AG04449 (cell line): ENCODE measurements around the gene MUCL1.
A peak's percentile ranks its signal among the peaks of the same experiment; 100 is the strongest.

Experiments
- CTCF ChIA-PET: fragments of 350-600 bp; formaldehyde crosslinking; extraction: SDS; loops from one replicate; lab custom pipeline; 2021; ENCODE audit warnings: antibody characterized with exemption; lab: Yijun Ruan, JAX
- POLR2A ChIA-PET: fragments of 400-600, 350-600 bp; formaldehyde crosslinking; extraction: SDS; loops from one replicate; lab custom pipeline; 2020; ENCODE audit warnings: antibody characterized with exemption, inconsistent platforms; lab: Yijun Ruan, JAX
- DNase-seq: peaks from one replicate; pipeline ENCODE4 v3.0.0-alpha.2; 2010; ENCODE audit warnings: low read depth, low spot score
- H3K4me3 ChIP-seq: 2 replicates; pipeline ENCODE4 v1.5.1; 2011; ENCODE audit warnings: low read depth, mild to moderate bottlenecking, control low read depth, low read length
- CTCF ChIP-seq: IDR thresholded peaks from one replicate; pipeline ENCODE4 v1.5.1; 2011; ENCODE audit warnings: mild to moderate bottlenecking, moderate library complexity, low read length, control low read depth, inconsistent platforms; ENCODE audit not compliant: insufficient read depth; ENCODE audit errors: missing control alignments

MUCL1 gene, protein sequence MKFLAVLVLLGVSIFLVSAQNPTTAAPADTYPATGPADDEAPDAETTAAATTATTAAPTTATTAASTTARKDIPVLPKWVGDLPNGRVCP

DNA sequence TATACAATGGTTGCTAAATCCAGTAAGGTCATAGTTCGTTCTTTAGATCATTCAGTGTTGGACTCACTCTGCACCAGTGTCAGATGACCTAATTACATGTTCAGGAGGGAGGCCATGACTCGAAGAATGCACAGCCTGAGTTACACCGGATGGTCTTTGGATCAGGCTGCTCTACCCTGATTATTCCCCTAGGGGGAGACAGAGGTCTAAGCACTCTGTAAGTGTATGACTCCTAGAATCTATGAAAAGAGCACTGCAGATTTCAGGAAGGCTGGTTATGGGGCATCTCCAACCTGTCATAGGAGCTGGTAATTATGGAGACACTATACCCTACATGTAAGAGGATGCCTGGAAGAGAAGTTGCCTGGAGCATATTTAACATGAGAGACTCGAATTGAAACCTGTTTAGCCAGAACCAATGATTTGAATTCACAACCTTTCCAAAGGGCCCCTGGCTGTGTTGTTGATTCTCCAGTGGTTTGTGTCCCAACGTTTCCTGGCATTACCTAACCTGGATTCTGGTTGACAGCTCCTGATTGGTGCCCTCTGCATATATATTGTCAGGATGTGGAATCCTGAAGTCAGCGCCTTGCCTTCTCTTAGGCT lies at the start of gene MUCL1:
Gene MUCL1 (plus strand): TSS at position 584 of the 606 bp plus-strand sequence. CDS start 67 bp downstream, outside the sequence.
- POLR2A ChIA-PET: no interaction called here
- TF ChIP-seq CTCF: peak; percentile 78
- H3K4me3 ChIP-seq: no peak within 1 kb of the TSS
- CTCF ChIA-PET: interaction anchor here (0.6 to 3.4 kb wide), 6 partner anchors 14 to 142 kb away, joined by 3 to 25 read pairs (median 4); no protein-coding TSS in a partner anchor
- DNase-seq: no peak

DNA sequence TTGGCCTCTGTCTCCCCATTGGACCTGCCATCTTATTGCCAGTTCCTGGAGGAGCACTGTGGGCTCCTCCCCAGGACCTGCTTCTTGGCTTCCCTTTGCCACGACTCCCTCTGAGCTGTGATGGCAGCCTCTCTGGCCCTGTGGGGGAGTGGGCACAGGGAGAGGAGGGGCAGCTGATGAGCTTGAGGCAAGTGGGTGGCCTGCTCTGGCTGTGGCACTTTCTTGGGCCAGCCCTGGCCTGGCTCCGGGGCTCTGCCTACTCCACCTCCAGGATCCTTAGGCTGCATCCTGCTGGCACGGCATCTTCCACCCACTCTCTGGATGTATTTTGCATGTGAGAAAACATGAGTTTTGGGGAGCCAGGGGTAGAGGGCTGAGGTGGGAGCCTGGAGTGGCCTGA lies 32.6 kb upstream of the MUCL1 start:
- POLR2A ChIA-PET: no interaction called here
- DNase-seq: no peak
- TF ChIP-seq CTCF: no peak
- H3K4me3 ChIP-seq: no peak overlapping the region
- CTCF ChIA-PET: no interaction called here

- TF ChIP-seq CTCF: no peak
- ChIA-PET CTCF (no interaction called here), POLR2A (no interaction called here)
- H3K4me3 ChIP-seq: no peak overlapping the region
- DNase-seq: no peak
Observed at GRCh38 chr12:54824402-54824801, 29.9 kb upstream of the MUCL1 start.

DNA sequence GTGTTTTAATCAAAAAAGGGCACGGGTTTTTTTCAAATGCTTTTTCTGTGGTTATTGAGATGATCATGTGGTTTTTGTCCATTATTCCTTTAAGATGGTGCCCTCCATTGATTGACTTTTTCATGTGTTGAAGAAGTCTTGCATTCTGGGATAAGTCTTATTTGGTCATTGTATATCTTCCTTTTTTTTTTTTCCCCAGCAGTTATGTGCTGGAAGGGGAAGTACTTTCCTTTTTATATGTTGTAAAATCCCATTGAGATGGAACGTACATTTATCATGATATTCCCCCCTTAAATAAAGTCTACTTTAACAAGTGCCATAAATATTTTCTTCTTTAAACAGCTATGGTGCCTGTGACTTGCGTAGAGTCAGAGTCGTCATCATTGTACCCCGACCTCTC lies 24.8 kb upstream of the MUCL1 start:
- POLR2A ChIA-PET: no interaction called here

DNA sequence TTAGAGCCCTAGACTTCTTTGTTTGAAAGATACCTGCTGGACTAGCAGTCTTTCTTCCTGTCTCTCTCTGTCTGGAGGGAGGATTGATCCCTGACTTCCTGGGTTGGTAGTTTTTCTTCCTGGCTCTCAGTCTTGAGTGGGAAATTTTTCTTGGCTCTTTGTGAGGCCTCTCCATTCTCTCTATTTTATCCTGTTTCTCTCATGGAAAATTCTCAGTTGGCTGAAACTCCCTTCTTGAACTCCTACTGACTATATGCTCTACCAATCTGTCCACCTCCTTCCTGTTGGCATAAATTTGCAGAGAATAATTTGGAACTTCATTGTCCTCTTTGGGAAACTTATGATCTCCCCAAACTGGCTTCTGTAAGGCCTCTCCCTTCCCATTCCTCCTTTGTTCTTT lies 24.1 kb upstream of the MUCL1 start:
- no peak for DNase-seq
- TF ChIP-seq CTCF: no peak
- ChIA-PET CTCF (no interaction called here), POLR2A (no interaction called here)
- no peak overlapping the region for H3K4me3 ChIP-seq

More for the DNA sequence above, 24.8 kb upstream of the MUCL1 start:
- no peak for DNase-seq
- no peak overlapping the region for H3K4me3 ChIP-seq
- CTCF ChIA-PET: no interaction called here
- no peak for TF ChIP-seq CTCF

DNA sequence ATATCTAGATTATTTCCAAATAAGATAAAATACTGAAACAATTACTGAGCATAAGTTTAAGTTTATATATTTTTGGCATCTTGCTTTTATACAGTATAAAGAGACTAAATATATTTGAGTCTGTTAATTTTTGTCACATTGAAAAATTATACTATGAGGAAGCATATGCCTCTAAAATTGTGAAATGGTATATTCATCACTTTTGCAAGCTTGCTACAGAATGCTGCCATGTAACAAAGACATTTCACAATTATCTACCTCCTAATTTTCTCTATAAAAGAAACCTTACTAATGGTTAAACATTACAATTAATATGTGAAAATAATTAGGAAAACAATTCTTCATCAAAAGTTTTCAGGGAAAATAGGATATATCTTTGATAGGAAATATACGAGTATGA lies 22.7 kb upstream of the MUCL1 start:
- POLR2A ChIA-PET: no interaction called here
- no peak overlapping the region for H3K4me3 ChIP-seq
- CTCF ChIA-PET: no interaction called here
- no peak for DNase-seq
- TF ChIP-seq CTCF: no peak
